HL-60/S4 treated with phorbol 12-myristate 13-acetate at 8.2 ng/mL for 4 days and 3 days (cell line): Measurements from ENCODE around the gene CARMIL1.

Experiments
- in situ Hi-C: fragments of 300-500 bp; cut with MboI; formaldehyde crosslinking; loops from 2 replicates; pipeline ENCODE4 v1.15.0; 2022; ENCODE audit warnings: low sequenced_read_pairs

The CARMIL1 gene

DNA sequence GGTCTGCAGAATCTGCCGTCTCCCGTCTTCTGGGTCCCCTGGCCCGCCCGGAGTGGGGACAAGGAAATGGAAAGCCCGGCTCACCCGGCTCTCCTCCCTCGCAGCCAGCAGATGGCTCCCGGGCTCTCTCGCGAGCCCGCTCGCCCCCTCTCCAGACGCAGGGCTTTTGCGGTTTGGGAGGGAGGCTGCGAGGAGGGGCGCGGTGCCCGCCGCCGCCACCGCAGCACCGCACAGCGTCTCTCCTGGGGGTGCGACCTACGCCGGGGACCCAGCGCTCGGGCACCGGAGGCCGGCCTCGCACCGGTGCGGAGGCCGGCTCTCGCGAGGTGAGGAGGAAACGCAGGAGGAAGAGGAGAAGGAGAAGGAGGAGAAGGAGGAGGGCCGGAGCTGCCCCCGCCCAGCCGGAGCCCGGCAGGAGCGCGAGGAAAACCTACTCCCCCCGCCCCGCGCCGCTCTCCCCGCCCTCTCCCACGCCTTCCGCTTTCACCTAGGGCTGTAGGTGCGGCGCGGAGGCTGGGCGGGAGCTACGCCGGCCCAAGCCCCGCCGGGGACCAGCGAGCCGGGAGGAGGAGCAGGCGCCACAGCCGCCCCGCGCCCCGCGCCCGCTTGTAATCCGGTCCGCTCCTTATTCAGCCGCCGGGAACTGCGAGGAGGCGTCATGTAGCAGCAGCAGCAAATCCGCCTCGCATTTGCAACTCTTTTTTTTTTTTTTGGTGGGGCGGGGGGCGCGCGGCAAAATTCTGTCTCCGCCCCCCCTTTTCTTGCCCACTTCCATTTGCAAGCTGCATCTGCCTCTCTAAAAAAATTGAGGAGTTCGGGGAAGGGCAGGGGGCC lies at the start of gene CARMIL1:
Gene CARMIL1 (plus strand): TSS at position 461 of the 834 bp plus-strand sequence. CDS start 422 bp downstream, outside the sequence.
- in situ Hi-C loops: no loop called here

DNA sequence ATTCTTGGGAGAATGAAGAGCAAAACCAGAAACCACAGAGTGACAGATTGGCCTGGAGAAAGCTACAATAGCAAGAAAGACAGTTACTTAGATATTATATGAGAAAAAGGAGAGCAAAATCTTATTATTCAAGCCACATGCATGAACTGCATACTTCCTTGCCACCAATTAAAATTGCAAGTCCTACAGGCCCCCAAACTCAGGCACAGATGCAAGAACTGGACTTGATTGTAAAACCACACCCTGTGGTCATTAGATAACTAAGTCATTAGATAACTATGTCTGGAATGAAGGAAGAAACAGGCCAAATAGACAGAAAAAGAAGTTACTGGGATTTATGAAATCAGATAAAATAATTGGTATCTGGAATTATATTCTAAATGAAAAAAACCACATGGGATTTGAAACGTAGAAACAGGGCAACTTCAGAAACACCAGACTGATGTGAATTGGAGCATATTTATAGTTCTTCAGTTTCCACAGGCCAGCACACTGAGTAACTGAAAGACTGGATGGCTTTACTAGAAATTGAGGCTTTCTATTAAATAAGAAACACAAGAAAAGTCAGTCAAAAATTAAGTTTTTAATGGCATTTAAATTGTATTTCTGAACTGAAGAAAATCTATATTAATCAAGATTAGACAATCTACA lies 49.4 kb upstream of the CARMIL1 start:
- in situ Hi-C loops: no loop called here

DNA sequence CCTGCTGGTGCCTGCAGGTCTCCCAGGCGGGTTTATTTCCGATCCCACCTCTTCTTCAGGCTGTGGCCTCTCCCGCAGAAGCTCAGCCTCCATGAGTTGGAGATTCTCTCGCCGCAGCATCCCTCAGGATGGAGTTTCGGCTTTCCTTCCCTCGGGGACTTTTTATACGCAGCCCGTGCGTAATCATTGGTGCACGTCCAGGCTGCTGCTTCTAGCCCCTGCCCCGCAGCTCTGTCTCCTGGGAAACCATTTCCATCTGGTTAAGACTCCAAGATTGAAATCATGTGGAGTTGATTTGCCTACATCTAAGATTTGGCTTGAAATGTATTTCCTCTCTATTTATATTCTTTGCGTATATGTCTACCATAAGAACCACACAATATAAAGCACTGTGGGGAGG lies 46.7 kb upstream of the CARMIL1 start:
- in situ Hi-C loops: no loop called here

- in situ Hi-C loops: no loop called here
Measured at GRCh38 chr6:25233226-25233625, 45.9 kb upstream of the CARMIL1 start.

- in situ Hi-C loops: no loop called here
Measured at GRCh38 chr6:25237579-25237978, 41.6 kb upstream of the CARMIL1 start.

- in situ Hi-C loops: no loop called here
Measured at GRCh38 chr6:25239059-25239458, 40.1 kb upstream of the CARMIL1 start.

- in situ Hi-C loops: no loop called here
Measured at GRCh38 chr6:25239498-25239897, 39.7 kb upstream of the CARMIL1 start.

- in situ Hi-C loops: no loop called here
Measured at GRCh38 chr6:25242567-25242966, 36.6 kb upstream of the CARMIL1 start.

- in situ Hi-C loops: no loop called here
Measured at GRCh38 chr6:25244865-25245264, 34.3 kb upstream of the CARMIL1 start.

- in situ Hi-C loops: no loop called here
Measured at GRCh38 chr6:25248123-25248522, 31.1 kb upstream of the CARMIL1 start.

GRCh38 chr6:25249133-25249532 lies 30.0 kb upstream of the CARMIL1 start:
- in situ Hi-C loops: no loop called here

GRCh38 chr6:25250878-25251277 lies 28.3 kb upstream of the CARMIL1 start:
- in situ Hi-C loops: loop anchor here (25.0 kb wide), 1 partner anchor 236 kb away; no protein-coding TSS in a partner anchor

- in situ Hi-C loops: loop anchor here (25.0 kb wide), 1 partner anchor 236 kb away; no protein-coding TSS in a partner anchor
Measured at GRCh38 chr6:25251426-25251825, 27.7 kb upstream of the CARMIL1 start.

- in situ Hi-C loops: loop anchor here (25.0 kb wide), 1 partner anchor 234 kb away; no protein-coding TSS in a partner anchor
Measured at GRCh38 chr6:25253351-25253750, 25.8 kb upstream of the CARMIL1 start.

GRCh38 chr6:25254671-25255070 lies 24.5 kb upstream of the CARMIL1 start:
- in situ Hi-C loops: loop anchor here (25.0 kb wide), 1 partner anchor 233 kb away; no protein-coding TSS in a partner anchor

DNA sequence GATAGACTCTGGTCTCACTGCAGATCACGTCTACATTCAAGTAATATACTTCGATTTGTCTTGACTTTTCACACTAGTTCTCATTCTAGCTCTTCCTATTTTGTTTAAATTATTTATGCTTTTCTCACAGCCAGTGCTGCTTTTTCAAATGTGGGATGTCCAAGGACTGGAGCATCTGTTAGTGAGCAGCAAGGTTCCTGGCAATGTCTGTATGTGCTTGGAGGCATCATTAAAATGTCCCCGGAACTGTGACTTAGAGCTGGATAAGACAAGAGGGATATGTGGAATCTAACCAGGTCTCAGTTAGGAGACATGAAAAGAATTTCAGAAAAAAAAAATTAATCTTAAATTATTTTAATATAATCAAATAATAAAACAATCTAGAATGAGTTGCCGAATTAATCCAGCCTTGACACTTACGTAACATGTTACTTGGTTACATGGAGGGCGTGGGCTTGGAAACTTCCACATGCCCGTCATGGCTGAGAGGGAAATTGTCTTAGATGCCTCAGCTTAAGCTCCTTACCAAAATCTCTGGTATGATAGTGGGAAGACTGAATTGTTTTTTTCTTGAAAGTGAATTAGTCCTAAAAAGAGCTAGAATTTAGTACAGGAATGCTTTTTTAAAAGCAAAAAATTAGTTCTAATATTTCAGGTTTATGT lies 21.4 kb upstream of the CARMIL1 start:
- in situ Hi-C loops: loop anchor here (25.0 kb wide), 1 partner anchor 229 kb away; no protein-coding TSS in a partner anchor

DNA sequence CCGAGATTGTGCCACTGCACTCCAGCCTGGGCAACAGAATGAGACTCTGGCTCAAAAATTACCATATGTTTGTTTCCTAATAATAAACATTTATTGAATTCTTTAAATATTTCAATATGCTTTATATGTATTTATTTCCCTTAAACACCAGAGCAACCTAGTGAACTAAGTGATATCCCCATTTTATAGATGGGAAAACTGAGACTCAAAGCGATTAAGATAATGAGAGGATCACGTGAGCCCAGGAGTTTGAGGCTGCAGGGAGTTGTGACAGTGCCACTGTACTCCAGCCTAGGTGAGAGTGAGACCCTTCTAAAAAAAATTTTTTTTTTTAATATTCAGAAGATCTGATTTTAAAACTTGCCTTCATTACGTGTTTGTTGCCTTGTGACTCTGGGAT lies 19.4 kb upstream of the CARMIL1 start:
- in situ Hi-C loops: loop anchor here (25.0 kb wide), 1 partner anchor 228 kb away; no protein-coding TSS in a partner anchor

- in situ Hi-C loops: loop anchor here (25.0 kb wide), 1 partner anchor 224 kb away; no protein-coding TSS in a partner anchor
Measured at GRCh38 chr6:25263657-25264056, 15.5 kb upstream of the CARMIL1 start.

DNA sequence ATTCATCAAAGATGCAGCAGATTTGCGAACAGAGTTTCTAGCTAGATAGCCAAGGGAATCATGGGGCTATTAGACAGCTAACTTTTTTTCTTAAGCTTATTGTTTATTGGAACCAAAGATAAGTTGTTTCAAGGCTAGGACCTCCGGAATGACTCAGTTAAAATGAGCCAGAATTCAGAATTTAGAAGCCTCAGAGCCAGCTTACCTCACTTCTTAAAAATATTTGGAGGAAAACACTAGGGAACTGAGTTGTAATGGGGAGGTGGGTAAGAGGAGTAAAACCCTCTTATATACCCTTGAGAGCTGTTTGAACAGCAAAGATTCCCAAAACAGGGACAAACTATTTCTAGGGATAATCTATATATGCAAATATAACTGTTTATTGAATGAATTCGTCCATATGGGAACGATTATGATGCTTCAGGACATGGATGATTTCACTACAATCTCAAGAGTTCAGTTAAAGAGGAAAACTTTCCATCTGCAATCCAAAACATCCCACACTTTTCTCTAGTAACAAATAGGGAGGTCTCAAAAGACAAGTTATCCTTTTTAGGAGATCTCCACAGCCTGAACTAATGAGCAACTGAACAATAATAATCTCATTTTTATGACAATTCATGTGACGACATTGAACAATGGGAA lies 12.6 kb upstream of the CARMIL1 start:
- in situ Hi-C loops: loop anchor here (25.0 kb wide), 1 partner anchor 221 kb away; no protein-coding TSS in a partner anchor

GRCh38 chr6:25267662-25268061 lies 11.5 kb upstream of the CARMIL1 start:
- in situ Hi-C loops: loop anchor here (25.0 kb wide), 1 partner anchor 220 kb away; no protein-coding TSS in a partner anchor
